Fibroblast of skin of right quadriceps (primary cell): Measurements from ENCODE around the gene MGAT1.
A peak's percentile ranks its signal among the peaks of the same experiment; 100 is the strongest.

Experiments
- DNase-seq: peaks from one replicate; pipeline ENCODE4 v3.0.0-alpha.2; 2013

The MGAT1 gene

GRCh38 chr5:180823940-180824629, 21.5 kb upstream of the MGAT1 start:
- DNase-seq, result no peak

- DNase-seq, result no peak
Measured at GRCh38 chr5:180823346-180823745, 20.7 kb upstream of the MGAT1 start.

- DNase-seq, result no peak
Measured at GRCh38 chr5:180821538-180821937, 18.9 kb upstream of the MGAT1 start.

GRCh38 chr5:180820788-180821321, 18.2 kb upstream of the MGAT1 start:
- DNase-seq, result no peak

GRCh38 chr5:180818677-180819341, 16.2 kb upstream of the MGAT1 start:
- no peak for DNase-seq

- no peak for DNase-seq
Measured at GRCh38 chr5:180817893-180818674, 15.5 kb upstream of the MGAT1 start.

GRCh38 chr5:180816608-180817534, 14.3 kb upstream of the MGAT1 start:
- peak; percentile 61 for DNase-seq

GRCh38 chr5:180815293-180815917, 12.8 kb upstream of the MGAT1 start:
- no peak for DNase-seq

GRCh38 chr5:180813420-180813819, 10.8 kb upstream of the MGAT1 start:
- no peak for DNase-seq

GRCh38 chr5:180811623-180812124, 9.1 kb upstream of the MGAT1 start:
- DNase-seq, result no peak

- DNase-seq, result peak; percentile 46
Measured at GRCh38 chr5:180810959-180811622, 8.5 kb upstream of the MGAT1 start.

- peak; percentile 94 for DNase-seq
Measured at GRCh38 chr5:180810210-180810958, 7.8 kb upstream of the MGAT1 start.

GRCh38 chr5:180809403-180810209, 7.0 kb upstream of the MGAT1 start:
- DNase-seq, result peak; percentile 89

- DNase-seq, result no peak
Measured at GRCh38 chr5:180808461-180809000, 5.9 kb upstream of the MGAT1 start.

- no peak for DNase-seq
Measured at GRCh38 chr5:180807654-180808414, 5.2 kb upstream of the MGAT1 start.

- DNase-seq, result no peak
Measured at GRCh38 chr5:180807046-180807445, 4.4 kb upstream of the MGAT1 start.

- DNase-seq, result no peak
Measured at GRCh38 chr5:180806351-180807011, 3.9 kb upstream of the MGAT1 start.

GRCh38 chr5:180804129-180804618, 1.6 kb upstream of the MGAT1 start:
- DNase-seq, result no peak
